HG02571 (cell line): ENCODE data around the gene PRR23C.
"Not testable (repeated sequence)": the region's sequence is repeated elsewhere in the genome, so short reads cannot be mapped to it uniquely, and the experiment has no call there.

ENCODE experiments used
- ATAC-seq: cut with Tn5 transposase; IDR thresholded peaks from one replicate; pipeline ENCODE4 v1.9.1; 2021; ENCODE audit warnings: mild to moderate bottlenecking, moderate library complexity; ENCODE audit not compliant: unreplicated experiment

PRR23C gene

DNA sequence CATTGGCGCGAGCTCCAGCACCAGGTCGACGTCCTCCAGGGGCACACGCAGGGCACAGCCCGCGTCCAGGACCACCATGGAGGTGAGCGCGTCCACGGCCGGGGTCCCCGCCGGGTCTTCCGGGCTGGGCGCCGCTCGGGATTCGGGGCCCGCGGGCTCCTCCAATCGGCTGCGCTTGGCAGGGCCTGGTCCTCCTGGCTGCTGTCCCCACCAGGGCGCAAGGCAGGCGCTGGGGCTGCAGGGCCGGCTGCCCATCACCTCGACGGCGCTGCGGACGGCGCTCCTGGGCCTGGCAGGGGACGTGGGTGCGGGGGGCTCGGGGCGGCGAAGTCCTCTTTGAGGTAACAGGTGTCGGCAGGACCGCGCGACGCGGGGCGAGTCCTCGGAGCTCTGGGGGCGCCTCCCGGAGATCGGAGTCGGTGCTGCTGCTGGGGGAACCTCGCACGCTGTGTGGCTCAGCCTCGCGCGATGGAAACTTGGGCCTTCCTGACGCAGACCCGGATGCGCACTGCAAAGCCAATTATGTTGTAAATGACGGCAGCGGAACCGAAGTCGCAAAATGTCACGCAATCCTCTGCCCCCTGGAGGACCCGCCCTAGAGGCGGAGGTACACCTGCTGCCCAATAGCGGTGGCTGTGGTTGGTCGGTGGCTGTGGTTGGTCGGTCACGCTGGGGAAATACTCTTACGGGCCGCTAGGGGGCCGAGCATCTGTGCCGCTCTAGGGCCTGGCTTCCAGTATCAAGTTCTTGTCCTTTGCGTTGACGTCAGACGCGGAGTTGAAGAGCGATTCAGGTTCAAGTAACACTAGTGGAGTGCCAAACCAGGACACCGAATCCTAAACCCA is at the start of gene PRR23C:
PRR23C (minus strand) TSS at position 527 of the 845 bp plus-strand sequence; CDS start at position 255, 272 bp downstream.
- no peak for ATAC-seq

DNA sequence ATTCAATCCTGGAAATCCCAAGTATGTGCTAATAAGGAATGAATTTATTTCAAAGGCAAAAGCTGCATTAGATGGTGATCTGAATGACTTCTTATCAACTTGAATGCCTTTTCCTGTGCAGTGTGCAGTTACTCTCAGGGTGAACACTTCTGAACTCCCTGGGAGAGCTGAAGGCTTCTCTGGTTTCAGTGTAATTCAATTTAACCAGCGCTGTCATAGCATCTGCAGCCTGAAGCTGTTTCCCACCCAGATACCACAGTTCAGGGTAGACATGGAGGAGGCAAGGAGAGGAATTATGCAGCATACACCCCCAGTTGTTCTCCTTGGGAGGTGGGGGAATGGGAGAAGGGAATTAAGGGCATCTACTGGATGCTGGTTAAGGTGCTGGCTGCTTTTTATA is 49.1 kb upstream of the PRR23C start:
- ATAC-seq = no peak

DNA sequence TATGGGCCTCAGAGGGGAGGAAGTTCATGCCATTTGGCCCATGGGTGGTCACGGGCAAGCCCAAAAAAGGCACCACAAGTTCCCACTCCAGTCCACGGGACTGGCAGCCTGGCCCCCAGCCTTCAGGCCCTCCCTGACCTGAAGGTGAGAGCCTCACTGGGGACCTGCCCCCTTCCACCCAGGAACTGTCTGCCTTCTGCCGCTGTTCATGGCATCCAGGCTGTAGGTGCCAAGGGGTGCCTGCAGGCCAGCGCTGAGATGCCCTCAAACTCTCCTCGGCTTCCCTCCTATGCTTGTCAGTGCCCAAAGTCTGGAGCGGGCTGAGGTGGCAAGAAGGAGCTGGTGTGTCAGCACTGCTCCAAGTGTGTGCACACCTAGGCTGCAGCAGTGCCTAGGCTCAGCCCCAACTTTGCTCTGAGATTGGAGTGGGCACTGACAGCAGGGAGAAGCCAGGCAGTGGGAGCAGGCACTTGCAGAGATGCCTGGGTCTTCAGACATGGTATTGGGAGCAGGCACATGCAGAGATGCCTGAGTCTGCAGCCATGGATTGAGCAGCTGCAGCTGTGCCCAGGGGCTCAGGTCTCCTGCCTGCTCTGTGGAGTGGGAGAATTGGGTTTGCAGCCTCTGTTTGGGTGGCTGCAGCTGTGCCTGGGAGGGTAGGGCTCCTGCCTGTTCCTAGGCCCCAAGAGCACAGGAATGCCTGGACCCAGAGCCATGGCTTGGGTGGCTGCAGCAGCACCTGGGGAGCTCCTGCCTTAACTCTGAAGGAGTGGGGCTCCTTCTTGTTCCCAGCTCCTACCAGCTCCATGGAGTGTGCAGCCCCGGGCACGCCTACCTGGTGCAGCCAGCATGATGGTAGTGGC is 44.0 kb upstream of the PRR23C start:
- ATAC-seq = no peak

DNA sequence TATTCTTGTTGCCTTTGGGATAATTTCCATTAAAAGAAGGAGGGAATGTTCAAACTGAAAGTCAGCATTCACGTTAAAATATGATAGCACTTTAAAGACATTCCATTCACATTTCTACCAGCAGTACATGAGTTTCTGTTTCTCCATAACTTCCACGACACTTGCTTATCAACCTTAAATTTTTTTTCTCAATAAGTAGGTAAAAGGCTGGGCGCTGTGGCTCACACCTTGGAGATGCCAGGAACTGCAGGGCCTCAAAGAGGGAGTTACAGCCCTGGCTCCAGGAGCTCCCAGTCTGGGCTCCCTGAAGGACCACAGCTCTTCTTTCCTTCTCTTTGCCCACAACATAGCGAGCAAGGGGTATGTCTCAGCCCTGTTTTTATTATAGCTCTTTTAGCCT is 42.9 kb upstream of the PRR23C start:
- no peak for ATAC-seq

- no peak for ATAC-seq
Measured at GRCh38 chr3:139084176-139084575, 39.5 kb upstream of the PRR23C start.

- ATAC-seq = no peak
Measured at GRCh38 chr3:139074565-139075115, 29.9 kb upstream of the PRR23C start.

- ATAC-seq = no peak
Measured at GRCh38 chr3:139062918-139063317, 18.2 kb upstream of the PRR23C start.

DNA sequence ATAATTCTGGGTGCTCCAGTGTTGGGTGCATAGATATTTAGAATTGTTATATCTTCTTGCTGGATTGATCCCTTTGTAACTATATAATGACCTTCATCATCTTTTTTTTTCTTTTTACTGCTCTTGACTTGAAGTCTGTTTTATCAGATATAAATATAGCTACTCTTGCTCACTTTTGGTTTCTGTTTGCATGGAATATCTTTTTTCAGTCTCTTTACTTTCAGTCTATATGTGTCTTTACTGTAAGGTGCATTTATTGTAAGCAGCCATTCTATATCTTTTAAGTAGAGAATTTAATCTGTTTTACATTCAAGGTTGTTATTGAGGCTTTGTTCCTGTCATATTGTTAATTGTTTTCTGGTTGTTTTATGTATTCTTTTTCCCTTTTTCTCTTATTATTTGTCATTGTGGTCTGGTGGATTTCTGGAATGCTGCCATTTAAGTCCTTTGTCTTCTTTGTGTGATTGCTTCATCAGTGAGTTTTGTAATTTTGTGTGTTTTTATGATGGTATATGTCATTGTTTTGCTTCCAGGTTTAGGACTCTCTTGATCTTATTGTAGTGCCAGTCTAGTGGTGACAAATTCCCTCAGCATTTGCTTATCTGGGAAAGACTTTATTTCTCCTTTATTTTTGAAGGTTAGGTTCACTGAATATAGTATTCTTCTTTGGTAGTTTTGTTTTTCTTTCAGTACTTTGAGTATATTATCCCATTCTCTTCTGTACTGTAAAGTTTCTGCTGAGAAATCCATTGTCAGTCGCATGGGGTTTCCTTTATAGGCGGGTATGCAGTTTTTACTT is 8.3 kb upstream of the PRR23C start:
- no peak for ATAC-seq

DNA sequence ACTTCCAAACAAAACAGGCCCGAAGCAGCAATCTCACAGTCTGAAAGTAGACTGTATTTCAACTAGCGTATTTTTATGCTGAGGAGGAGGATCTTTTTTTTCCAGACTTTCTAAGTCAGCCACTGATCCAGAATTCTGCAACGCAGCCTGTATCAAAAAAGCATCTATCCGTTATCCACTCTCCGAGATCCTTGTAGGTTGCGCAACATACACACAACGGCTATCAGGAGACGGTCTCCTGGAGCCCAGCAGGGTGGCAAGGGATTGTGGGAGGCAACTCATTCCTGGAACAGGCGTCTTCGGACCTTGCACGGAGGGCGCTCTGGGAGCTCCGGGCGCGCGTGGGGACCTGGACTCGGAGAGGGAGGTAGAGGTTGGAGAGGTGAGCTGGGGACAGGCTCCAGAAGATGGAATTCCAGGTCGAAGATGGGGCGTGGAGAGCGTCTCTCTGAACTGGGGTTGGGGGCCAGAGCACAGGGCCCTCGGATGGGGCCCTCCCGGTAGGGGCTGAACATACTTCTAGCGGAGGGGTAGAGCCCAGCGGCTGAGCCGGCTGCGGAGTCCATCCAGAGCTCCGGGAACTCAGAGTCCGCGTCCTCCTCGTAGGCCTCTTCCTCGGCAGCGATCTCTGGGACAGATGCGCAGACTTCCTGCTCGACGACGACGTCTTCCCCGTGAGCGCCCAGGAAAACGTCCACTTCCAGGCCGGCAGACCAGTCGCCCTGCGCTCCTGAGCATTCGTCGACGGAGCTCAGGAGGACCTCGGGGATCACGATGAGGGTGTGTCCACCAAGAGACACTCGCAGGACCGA is 932 bp downstream of the PRR23C start:
- no peak for ATAC-seq

GRCh38 chr3:139037478-139037877 is 7.2 kb downstream of the PRR23C start:
- no peak for ATAC-seq

GRCh38 chr3:139032326-139033002 is 12.2 kb downstream of the PRR23C start:
- ATAC-seq = no peak

DNA sequence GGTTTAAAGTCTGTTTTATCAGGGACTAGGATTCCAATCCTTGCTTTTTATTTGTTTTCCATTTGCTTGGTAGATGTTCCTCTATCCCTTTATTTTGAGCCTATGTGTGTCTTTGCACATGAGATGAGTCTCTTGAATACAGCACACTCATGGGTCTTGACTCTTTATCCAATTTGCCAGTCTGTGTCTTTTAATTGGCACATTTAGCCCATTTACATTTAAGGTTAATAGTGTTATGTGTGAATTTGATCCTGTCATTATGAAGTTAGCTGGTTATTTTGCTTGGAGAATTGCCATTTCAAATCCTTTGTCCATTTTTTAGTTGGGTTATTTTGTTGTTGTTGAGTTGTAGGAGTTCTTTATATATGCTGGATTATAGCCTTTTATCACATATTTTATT is 14.1 kb downstream of the PRR23C start:
- ATAC-seq = not testable (repeated sequence)

GRCh38 chr3:139024968-139025367 is 19.7 kb downstream of the PRR23C start:
- ATAC-seq = no peak

GRCh38 chr3:139020868-139021234 is 23.8 kb downstream of the PRR23C start, which contains the start of gene PRR23B:
TSS of gene PRR23B (minus strand) at chr3:139020926. CDS start at chr3:139020661, 265 bp downstream.
- ATAC-seq = no peak

GRCh38 chr3:139020036-139020867 is 24.4 kb downstream of the PRR23C start:
- no peak for ATAC-seq

DNA sequence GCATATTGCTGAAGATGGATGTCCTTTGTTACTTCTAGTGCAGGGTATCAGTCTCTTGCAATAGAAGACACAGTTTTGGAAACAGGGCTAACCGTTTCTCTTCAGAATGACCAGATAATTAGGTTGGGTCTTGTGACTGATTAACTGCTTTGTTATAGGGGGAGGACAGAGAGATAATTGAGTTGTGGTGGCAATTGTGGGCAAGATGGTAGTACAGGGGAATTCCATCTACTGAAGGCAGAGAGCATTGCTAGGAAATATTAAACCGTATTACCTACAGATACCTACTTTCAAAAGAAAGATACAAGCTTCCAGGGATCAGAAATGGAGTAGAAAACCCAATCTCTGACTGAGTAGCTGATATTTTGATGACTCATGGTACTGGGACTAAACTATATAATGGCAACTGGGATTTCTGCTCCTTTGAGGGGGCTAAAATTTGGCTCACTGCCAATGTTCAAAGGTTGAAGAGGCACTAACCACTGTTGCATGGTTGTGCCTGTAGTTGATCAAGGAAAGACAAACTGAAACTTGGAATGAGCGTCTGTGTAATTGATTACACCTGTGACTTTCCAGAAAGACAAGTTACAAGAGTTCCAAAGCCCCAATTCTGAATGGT is 28.2 kb downstream of the PRR23C start:
- no peak for ATAC-seq

DNA sequence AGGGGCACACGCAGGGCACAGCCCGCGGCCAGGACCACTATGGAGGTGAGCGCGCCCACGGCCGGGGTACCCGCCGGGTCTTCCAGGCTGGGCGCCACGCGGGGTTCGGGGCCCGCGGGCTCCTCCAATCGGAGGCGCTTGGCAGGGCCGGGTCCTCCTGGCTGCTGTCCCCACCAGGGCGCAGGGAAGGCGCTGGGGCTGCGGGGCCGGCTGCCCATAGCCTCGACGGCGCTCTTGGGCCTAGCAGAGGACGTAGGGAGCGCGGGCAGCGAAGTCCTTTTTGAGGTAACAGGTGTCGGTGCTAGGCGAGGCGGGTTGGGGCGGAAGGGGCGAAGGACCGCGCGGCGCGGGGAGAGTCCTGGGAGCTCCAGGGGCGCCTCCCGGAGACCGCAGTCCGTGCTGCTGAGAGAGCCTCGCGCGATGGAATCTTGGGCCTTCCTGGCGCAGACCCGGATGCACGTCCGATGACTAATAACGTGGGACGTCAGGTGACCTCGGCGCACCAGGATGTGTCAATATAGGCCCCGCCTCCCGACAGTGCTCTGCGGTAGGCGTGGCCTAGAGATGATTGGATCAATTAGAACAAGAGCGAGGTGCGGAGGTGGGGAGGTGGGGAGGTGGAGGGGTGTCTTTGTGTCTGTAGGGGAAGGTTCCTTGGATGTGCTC is 38.5 kb downstream of the PRR23C start, which contains the start of gene PRR23A:
PRR23A (minus strand) TSS at position 218 of the 666 bp plus-strand sequence; CDS start at position 218, 0 bp downstream.
- ATAC-seq = no peak
